PC-3 (cell line): ENCODE results near the gene FLAD1. TPM values are rescaled to one million over a fixed set of nuclear protein-coding genes. Genes with fewer than 3 reads are reported as not detected.
A peak's percentile ranks its signal among the peaks of the same experiment; 100 is the strongest.
"Not testable (repeated sequence)": the region's sequence is repeated elsewhere in the genome, so short reads cannot be mapped to it uniquely, and the experiment has no call there.

Experiments
- ATAC-seq: fragments of 200-7000 bp; cut with Tn5 transposase; 2 replicates; pipeline ENCODE4 v1.9.1; 2020; ENCODE audit warnings: mild to moderate bottlenecking, moderate library complexity
- BruUV-seq: library from RNA; stranded (reverse); fragments of 400-500 nt; replicated peaks from 2 replicates; lab custom pipeline; 2021; lab: Mats Ljungman, UMichigan
- CTCF ChIA-PET: fragments of 300-600 bp; sonication (Branson Sonifier 250); formaldehyde crosslinking; loops from one replicate; lab custom pipeline; 2022; ENCODE audit warnings: antibody characterized with exemption; lab: Charles Lee
- POLR2A ChIA-PET: fragments of 300-600 bp; sonication (Branson Sonifier 250); formaldehyde crosslinking; loops from one replicate; lab custom pipeline; 2022; ENCODE audit warnings: antibody characterized with exemption; ENCODE audit not compliant: unreplicated experiment; lab: Charles Lee
- DNase-seq: peaks from one replicate; pipeline ENCODE4 v3.0.0-alpha.2; 2015
- H2AFZ ChIP-seq: fragments of 300-600 bp; sonication (generic); 2 replicates; pipeline ENCODE4 v1.6.0; 2016; ENCODE audit warnings: antibody characterized with exemption, low read length
- H3F3A ChIP-seq: fragments of 300-600 bp; sonication (generic); one replicate; pipeline ENCODE4 v1.6.0; 2017; ENCODE audit warnings: antibody characterized with exemption, low read length, control low read depth, mild to moderate bottlenecking; ENCODE audit not compliant: unreplicated experiment
- H3K27ac ChIP-seq: fragments of 300-600 bp; sonication (generic); 2 replicates; pipeline ENCODE4 v1.5.1; 2016; ENCODE audit warnings: mild to moderate bottlenecking, low read length
- H3K27me3 ChIP-seq: fragments of 300-600 bp; sonication (generic); 2 replicates; pipeline ENCODE4 v1.6.1; 2016; ENCODE audit warnings: low read length, mixed read lengths
- H3K36me3 ChIP-seq: fragments of 300-600 bp; sonication (generic); 2 replicates; pipeline ENCODE4 v1.6.1; 2016; ENCODE audit warnings: low read depth, mixed run types, low read length, mixed read lengths
- H3K4me1 ChIP-seq: fragments of 300-600 bp; sonication (generic); 2 replicates; pipeline ENCODE4 v1.5.1; 2016; ENCODE audit warnings: low read length; ENCODE audit not compliant: insufficient read depth
- H3K4me2 ChIP-seq: fragments of 300-600 bp; sonication (generic); 2 replicates; pipeline ENCODE4 v1.6.0; 2016; ENCODE audit warnings: low read length
- H3K4me3 ChIP-seq: fragments of 300-600 bp; sonication (generic); 2 replicates; pipeline ENCODE4 v1.5.1; 2016; ENCODE audit warnings: mild to moderate bottlenecking, low read length, mixed read lengths
- H3K79me2 ChIP-seq: fragments of 300-600 bp; sonication (generic); 2 replicates; pipeline ENCODE4 v1.6.1; 2017; ENCODE audit warnings: low read length, mixed read lengths
- H3K9ac ChIP-seq: fragments of 300-600 bp; sonication (generic); 2 replicates; pipeline ENCODE4 v1.6.0; 2016; ENCODE audit warnings: mild to moderate bottlenecking, low read length
- H3K9me2 ChIP-seq: fragments of 300-600 bp; sonication (generic); replicated peaks from 2 replicates; pipeline ENCODE4 v1.6.1; 2016; ENCODE audit warnings: mixed run types, low read length, mixed read lengths
- H3K9me3 ChIP-seq: fragments of 300-600 bp; sonication (generic); 2 replicates; pipeline ENCODE4 v1.6.1; 2016; ENCODE audit warnings: low read length, mixed read lengths
- H4K20me1 ChIP-seq: fragments of 300-600 bp; sonication (generic); 2 replicates; pipeline ENCODE4 v1.6.1; 2016; ENCODE audit warnings: low read length, mixed read lengths
- CTCF ChIP-seq: fragments of 300-600 bp; sonication (generic); conservative IDR thresholded peaks from 2 replicates; pipeline ENCODE4 v1.5.1; 2017; ENCODE audit warnings: antibody characterized with exemption, low read depth, mild to moderate bottlenecking, low read length
- EZH2 ChIP-seq: fragments of 300-600 bp; sonication (generic); IDR thresholded peaks from one replicate; pipeline ENCODE4 v1.6.1; 2017; ENCODE audit warnings: antibody characterized with exemption, mild to moderate bottlenecking, low read length; ENCODE audit not compliant: unreplicated experiment
- EZH2phosphoT487 ChIP-seq: fragments of 300-600 bp; sonication (generic); IDR thresholded peaks from 2 replicates; pipeline ENCODE4 v1.6.1; 2018; ENCODE audit warnings: mild to moderate bottlenecking, antibody characterized with exemption, low read length, borderline replicate concordance
- intact Hi-C: fragments of 100-400 bp; cut with micrococcal nuclease; formaldehyde crosslinking; loops from 2 replicates; pipeline ENCODE4 v1.9.0; 2023
- total RNA-seq: library from RNA; depleted of rRNA; stranded (reverse); fragments of >200 nt; gene quantifications from 2 replicates; pipeline ENCODE4 v1.2.3, GENCODE V29; 2014

The FLAD1 gene
- total RNA-seq, 1 experiment from 2014 or later, result 84.0 TPM

GRCh38 chr1:154994269-154994587 is 11.1 kb downstream of the FLAD1 start:
- CTCF ChIA-PET, result interaction anchor here (0.7 to 1.1 kb wide), 2 partner anchors 33 to 89 kb away, joined by 3 to 6 read pairs; partner anchors contain the start of gene PYGO2
- intact Hi-C loops, result no loop called here
- H3K9ac ChIP-seq, result no peak overlapping the region

DNA sequence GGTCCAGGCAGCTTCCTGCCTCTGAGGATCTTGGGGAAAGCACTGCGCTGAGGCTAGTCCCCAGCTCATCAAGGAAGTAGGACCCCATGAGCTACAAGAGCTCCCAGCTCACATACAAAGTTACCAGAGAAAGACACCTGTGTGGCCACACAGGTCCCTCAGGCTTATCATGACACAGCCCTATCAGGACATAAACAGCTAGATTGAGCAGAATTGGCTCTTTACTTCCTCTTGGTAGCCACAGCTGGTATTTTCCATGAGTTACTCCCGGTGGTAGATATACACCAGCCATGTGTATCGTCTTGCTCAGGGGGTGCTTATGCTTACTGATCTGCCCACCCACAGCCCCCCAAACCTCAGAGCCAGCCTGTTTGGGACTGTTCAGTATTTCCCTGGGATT is 11.4 kb downstream of the FLAD1 start:
- BruUV-seq, result no TSS peak
- H2AFZ ChIP-seq, result no peak overlapping the region
- intact Hi-C loops, result no loop called here
- no peaks in the 10 kb centered on the region for H3K27me3 ChIP-seq
- no peak overlapping the region for H3K27ac ChIP-seq
- no peaks in the 10 kb centered on the region for H3K9me2 ChIP-seq
- H3K4me3 ChIP-seq, result no peak overlapping the region
- peaks cover 7% of the 10 kb centered on the region for H3K4me1 ChIP-seq
- no peak overlapping the region for H3K4me2 ChIP-seq
- no peaks in the 10 kb centered on the region for H4K20me1 ChIP-seq
- DNase-seq (no peak), ATAC-seq (no peak)
- H3K79me2 ChIP-seq, result no peaks in the 10 kb centered on the region
- TF ChIP-seq CTCF, result no peak
- no peak for TF ChIP-seq EZH2
- no peak for TF ChIP-seq EZH2phosphoT487
- no peaks in the 10 kb centered on the region for H3K9me3 ChIP-seq
- H3F3A ChIP-seq, result no peaks in the 10 kb centered on the region
- POLR2A ChIA-PET, result interaction anchor here (0.5 kb wide), 1 partner anchor 24 kb away, joined by 4 read pairs; no protein-coding TSS in a partner anchor
- peaks cover 9% of the 10 kb centered on the region for H3K36me3 ChIP-seq
- CTCF ChIA-PET, result interaction anchor here (0.6 to 0.7 kb wide), 2 partner anchors 10 to 89 kb away, joined by 3 read pairs; no protein-coding TSS in a partner anchor
- H3K9ac ChIP-seq, result no peak overlapping the region

More at GRCh38 chr1:154994269-154994587, 11.1 kb downstream of the FLAD1 start:
- no peaks in the 10 kb centered on the region for H3K79me2 ChIP-seq
- no peaks in the 10 kb centered on the region for H3K9me3 ChIP-seq
- peaks cover 13% of the 10 kb centered on the region for H3K36me3 ChIP-seq
- no peak overlapping the region for H2AFZ ChIP-seq
- no peaks in the 10 kb centered on the region for H3F3A ChIP-seq
- peaks cover 2% of the 10 kb centered on the region; the same call in 1 of the 2 replicates for H4K20me1 ChIP-seq
- TF ChIP-seq EZH2 (no peak), EZH2phosphoT487 (no peak), CTCF (no peak)
- H3K4me3 ChIP-seq, result no peak overlapping the region
- no TSS peak for BruUV-seq
- POLR2A ChIA-PET, result interaction anchor here (0.5 to 1.3 kb wide), 2 partner anchors 11 to 23 kb away, joined by 4 read pairs; partner anchors contain the start of gene FLAD1
- H3K27ac ChIP-seq, result no peak overlapping the region
- ATAC-seq (no peak), DNase-seq (no peak)
- no peaks in the 10 kb centered on the region for H3K9me2 ChIP-seq
- no peak overlapping the region for H3K4me2 ChIP-seq
- peaks cover 4% of the 10 kb centered on the region for H3K4me1 ChIP-seq
- no peaks in the 10 kb centered on the region for H3K27me3 ChIP-seq

DNA sequence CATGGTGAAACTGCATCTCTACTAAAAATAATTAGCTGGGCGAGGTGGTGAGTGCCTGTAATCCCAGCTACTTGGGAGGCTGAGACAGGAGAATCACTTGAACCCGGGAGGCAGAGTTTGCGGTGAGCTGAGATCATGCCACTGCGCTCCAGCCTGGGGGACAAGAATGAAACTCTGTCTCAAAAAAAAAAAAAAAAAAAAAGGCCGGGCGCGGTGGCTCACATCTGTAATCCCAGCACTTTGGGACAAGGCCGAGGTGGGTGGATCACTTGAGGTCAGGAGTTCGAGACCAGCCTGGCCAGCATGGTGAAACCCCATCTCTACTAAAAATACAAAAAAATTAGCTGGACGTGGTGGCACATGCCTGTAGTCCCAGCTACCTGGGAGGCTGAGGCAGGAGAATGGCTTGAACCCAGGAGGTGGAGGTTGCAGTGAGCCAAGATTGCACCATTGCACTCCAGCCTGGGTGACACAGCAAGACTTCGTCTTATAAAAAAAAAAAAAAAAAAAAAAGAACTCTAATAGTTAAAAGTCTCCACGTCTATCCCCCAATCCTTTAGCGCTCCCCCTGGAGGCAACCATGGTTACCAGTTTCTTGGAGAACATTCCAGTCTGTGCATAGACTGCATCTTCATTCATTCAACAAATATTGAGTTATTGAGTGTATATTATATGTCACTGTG is 12.3 kb downstream of the FLAD1 start:
- not testable (repeated sequence) for BruUV-seq

More for the DNA sequence above, 12.3 kb downstream of the FLAD1 start:
- peak; percentile 85 for DNase-seq
- H3K4me2 ChIP-seq, H3K27me3 ChIP-seq, H3K36me3 ChIP-seq, H4K20me1 ChIP-seq, H3K9me3 ChIP-seq, H3K79me2 ChIP-seq, H3K4me3 ChIP-seq, CTCF ChIA-PET, H3K9me2 ChIP-seq, H3K27ac ChIP-seq, H3F3A ChIP-seq, intact Hi-C loops, H2AFZ ChIP-seq, H3K9ac ChIP-seq, POLR2A ChIA-PET: not testable (repeated sequence)
- peak; percentile 59 for TF ChIP-seq CTCF
- peaks cover 15% of the 10 kb centered on the region for H3K4me1 ChIP-seq
- ATAC-seq, result peak; percentile 31
